ENCODE results near the gene CHPF. TPM values are rescaled to one million over a fixed set of nuclear protein-coding genes. Genes with fewer than 3 reads are reported as not detected.
A peak's percentile ranks its signal among the peaks of the same experiment; 100 is the strongest.

CHPF gene
- total RNA-seq, 1 experiment from 2014 or later: 73.7 TPM

DNA sequence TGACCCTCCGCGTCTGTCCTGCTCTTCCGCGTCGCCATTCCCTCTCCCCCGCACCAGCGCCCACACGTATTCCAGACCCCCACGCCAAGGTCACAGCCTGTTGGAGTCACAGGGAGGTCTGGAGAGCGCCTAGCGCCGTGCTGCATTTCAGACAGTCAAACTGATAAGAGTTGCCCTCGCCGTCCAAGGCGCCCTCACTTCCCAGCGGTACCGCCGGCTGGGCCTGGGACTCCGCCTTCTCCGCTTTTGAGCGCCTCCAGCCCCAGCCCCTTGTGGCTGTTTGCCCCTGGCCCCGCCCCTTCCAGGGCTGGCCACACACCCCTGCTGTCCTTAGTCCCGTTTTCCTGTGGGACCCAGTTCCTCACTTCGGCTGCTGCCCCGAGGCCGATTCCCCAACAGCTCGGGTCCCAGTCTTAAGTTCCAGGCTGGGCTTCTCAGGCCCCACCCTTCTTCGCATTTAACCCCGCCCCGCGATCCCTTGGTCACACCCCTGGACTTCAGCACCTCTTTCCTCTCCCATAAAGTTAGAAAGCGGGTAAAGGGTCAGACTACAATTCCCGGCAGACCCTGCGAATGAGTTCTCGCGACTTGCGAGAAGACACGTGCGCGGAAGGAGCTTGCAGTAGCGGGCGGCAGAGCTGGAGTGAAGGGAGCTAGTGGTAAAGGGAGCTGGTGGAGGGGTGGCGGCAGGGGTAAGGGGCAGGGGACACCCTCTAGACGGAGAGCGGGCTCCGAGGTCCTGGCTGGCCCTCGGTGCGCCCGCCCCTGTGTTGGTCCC is 45.1 kb downstream of the CHPF start, which contains the start of gene GMPPA:
GMPPA (plus strand) TSS at position 612 of the 778 bp plus-strand sequence. CDS start 1,085 bp downstream, outside the sequence.
- DNase-seq (ENCODE audit: low read depth): peak; percentile 99

DNA sequence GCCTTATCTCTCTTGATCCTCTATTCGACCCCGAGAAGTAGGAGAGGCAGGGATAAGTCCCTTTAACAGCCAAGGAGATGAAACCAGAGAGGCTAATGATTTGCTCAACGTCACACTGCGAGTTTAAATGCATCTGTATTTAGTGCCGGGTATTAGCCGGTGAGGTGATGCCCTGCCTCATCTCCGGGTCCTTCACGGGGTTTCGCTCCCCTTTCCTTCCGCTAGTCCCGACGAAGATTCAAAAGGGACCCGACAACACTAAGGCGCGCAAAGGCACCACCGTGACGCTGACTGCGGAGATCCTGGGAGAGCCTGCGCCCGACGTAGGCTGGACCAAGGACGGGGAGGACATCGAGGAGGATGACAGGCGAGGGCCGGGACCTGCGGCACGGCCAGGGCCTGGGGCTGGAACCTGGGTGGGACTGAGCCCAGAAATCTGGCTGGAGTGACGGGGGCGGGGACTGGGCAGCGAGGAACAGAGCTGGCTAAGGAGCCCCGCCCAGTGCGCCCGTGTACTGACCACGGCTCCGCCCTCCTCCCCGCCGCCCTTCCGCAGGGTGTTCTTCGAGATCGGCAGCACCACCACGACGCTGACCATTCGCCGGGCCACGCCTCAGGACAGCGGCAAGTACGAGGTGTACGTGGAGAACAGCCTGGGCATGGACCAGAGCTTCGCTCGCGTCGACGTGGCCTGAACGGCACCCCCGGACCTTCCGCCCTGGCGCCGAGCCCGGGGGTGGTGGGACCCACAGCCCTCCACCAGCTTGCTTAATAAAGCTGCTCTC is 45.9 kb downstream of the CHPF start:
- peak; percentile 92 for DNase-seq (ENCODE audit: low read depth)

DNA sequence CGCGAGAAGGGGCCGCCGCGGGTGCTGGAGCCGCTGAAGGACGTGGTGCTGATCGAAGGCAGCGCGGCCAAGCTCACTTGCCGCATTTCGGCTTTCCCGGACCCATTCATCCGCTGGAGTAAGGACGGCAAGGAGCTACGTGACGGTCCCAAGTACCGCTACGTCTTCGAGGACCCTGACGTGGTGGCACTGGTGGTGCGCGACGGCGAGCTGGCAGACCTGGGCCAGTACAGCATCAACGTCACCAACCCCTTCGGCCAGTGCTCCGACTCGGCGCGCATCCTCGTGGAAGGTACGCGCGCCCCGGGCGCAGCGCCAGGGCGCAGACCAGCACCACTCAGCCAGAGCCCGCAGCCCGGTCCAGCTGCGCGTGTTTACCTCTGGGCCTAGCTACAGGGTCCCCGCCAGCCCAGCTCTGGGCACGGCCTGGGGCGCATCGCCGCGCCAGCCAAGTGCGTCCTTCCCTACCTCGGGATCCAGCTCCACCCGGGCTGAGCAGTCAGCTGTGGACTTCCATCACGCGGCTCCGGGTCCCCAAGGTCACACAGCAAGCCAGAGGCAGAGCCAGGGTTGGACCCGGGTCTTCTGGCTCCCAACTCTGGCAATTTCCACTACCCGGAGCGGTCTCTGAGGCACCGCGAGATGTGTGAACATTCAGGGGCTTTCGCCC is 46.6 kb downstream of the CHPF start:
- DNase-seq (ENCODE audit: low read depth): no peak

DNA sequence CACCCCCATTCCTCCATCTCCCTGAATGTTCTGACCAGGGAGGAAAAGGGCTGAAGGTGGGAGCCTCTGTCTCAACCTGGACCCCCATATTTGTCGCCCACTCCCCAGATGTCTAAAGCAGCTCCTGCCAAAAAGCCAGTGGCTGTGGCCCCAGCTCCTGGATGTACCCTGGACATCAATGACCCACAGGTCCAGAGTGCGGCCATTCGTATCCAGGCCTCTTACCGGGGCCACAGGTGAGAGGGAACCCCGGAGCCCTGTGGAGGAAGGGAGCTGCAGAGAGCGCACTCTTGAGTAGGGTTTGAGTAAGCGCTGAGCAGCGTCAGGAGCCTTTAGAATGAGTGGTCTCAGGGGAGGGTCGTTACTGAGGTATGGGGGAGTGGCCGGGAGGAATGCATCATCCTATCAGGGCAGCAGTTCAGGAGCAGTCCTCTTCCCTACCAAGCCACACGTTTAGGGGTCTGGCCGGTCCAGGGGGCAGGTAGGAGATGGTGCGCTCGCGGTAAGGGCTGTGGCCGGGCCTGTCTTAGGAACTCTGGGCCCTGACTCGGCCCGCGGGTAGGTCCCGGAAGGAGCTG is 47.3 kb downstream of the CHPF start:
- no peak for DNase-seq (ENCODE audit: low read depth)

DNA sequence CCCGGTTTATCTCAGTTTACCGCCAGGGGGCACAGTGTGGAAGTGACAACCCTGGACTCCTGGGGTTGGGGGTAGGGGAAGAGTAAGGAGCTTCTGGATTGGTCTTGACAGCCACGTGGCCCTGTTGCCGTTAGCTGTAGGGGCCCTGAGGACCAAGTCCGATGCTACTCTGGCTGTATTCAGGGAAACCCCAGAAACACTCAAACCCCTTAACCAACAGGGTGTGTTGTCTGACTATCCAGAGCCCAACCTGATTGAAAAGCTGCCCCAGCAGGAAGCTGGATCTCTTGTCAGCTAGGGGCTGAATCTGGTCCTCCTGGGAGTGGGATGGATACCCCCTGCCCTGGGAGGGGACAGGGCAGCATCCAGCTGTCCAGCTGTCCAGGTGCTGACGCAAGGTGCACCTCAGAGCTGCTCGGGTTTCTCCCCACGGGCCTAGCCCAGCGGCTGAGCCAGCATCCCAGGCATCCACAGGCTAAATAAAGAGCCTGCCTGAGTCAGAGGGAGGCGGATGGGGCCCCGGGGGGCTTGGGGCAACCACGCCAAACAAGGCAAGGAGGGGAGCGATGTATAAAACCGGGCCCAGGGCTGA is 48.0 kb downstream of the CHPF start:
- peak; percentile 68 for DNase-seq (ENCODE audit: low read depth)

DNA sequence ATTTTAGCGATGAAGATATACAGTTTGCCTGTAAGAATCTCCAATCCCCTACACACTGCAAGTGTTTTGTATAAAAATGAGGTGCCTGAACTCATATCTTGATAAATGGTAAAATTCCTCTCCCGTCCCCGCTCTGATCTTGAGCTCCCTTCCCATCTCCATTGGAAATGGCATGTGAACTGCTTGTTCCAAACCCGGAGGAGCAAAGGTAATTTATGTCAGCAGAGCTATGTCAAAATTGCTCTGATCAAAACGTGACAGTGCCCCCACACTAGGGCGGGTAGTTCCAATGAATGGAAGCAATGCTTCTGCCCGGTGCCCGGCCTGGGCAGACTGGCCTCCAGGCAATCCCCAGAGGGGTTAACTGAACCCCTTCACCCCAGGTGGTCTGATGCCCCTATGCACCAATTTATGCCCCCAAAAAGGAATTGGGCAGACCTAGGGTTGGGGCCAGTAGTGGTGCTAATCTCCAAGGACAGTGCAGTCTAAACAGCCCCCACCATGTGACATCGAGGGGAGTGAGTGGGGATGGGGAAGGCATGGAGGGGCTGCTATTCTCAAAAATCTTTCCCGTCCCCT is 48.6 kb downstream of the CHPF start:
- DNase-seq (ENCODE audit: low read depth): no peak

DNA sequence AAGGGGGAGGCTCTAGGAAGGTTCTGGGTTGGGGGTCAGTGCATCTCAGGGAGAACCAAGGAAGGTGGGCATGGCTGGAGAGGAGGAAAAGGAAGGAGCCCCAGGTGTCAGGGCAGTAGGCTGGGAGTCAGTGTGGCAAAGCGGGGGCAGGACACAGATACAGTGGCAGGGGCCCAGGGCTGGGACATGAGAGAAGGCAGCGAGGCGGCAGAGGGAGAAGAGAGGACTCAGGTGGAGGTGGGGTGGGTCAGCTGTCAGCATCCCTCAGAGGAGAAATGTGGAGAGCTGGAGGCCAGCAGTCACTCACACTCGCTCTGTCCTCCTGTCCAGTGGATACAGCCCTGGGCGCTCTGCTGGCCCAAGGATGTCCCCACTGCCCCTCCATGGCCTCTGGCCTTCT is 50.5 kb downstream of the CHPF start:
- DNase-seq (ENCODE audit: low read depth): no peak

DNA sequence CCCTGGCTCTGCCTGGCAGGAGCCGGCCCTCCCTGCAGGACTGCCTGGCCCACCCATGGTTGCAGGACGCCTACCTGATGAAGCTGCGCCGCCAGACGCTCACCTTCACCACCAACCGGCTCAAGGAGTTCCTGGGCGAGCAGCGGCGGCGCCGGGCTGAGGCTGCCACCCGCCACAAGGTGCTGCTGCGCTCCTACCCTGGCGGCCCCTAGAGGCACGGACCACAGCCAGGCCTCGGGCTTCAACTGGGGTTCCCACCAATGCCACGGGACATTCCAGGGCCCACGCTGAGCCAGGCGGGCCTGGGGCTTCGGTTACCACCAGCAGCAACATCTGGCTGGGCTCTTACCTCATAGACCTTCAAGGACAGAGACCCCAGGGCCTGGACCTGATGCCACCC is 51.0 kb downstream of the CHPF start:
- no peak for DNase-seq (ENCODE audit: low read depth)

DNA sequence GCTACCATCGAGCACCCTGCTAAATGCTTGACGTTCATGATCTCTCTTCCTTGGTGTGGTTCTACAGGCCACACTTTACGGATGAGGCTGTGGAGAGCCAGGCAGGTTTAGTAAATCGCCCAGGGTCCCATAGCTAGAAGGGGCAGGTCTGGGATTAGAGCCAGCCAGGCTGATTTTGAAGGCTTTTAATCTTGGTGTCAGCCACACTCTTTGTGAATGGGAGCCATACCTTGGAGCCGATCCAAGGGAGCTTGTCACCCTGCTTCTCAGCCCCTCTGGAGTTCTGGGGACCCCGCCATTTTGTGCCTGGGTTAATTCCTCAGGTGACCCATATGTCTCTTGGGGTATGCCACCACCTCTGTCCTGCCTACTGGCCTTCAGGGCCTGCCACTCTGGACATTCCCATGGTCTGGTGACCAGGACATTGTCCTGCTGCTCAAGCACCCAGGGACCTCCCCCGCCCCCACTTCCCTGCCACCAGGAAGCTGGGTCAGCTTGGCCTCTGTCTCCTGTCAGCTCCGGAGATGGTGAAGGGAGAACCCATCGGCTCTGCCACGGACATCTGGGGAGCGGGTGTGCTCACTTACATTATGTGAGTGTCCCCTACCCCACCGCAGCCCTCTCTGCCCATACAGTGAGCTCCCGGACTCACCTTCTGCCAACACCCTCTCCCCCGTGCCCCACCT is 52.2 kb downstream of the CHPF start:
- no peak for DNase-seq (ENCODE audit: low read depth)

DNA sequence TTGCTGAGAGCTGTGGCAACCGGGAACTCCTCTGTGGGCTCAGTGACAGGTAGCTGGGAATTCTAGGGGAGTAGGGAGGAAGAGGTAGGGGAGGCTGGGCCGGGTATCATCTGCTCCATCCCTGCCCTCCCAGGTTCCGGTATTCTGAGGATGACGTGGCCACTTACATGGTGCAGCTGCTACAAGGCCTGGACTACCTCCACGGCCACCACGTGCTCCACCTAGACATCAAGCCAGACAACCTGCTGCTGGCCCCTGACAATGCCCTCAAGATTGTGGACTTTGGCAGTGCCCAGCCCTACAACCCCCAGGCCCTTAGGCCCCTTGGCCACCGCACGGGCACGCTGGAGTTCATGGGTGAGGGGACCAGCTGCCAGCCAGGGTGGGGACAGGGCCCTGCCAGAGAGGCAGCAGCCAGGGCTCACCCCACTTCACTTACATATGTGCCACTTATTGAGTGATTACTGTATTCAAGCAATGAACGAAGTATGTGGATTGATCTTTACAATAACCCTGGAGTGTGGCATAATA is 52.9 kb downstream of the CHPF start:
- no peak for DNase-seq (ENCODE audit: low read depth)

DNA sequence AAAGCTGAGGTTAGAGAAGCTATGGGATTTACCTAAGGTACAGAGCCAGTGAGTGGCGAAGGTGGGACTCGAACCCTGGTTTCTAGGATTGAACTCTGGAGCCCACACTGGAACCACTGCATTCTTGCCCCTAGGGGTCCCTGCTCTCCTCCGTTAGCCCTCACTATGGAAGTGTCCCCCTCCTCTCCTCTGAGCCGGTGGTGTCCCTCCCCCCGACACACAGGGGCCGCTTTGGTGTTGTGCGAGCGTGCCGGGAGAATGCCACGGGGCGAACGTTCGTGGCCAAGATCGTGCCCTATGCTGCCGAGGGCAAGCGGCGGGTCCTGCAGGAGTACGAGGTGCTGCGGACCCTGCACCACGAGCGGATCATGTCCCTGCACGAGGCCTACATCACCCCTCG is 53.4 kb downstream of the CHPF start:
- DNase-seq (ENCODE audit: low read depth): no peak

DNA sequence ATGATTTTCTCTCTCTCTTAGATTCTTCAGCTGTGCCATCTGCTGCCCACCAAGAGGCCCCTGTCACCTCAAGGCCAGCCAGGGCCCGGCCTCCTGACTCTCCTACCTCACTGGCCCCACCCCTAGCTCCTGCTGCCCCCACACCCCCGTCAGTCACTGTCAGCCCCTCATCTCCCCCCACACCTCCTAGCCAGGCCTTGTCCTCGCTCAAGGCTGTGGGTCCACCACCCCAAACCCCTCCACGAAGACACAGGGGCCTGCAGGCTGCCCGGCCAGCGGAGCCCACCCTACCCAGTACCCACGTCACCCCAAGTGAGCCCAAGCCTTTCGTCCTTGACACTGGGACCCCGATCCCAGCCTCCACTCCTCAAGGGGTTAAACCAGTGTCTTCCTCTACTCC is 54.3 kb downstream of the CHPF start:
- DNase-seq (ENCODE audit: low read depth): no peak

Other genes with a start within 250 kb of the CHPF start
- 3.2 and 4.4 TPM in 2 replicates for gene PTPRN, start 234.4 kb downstream of the CHPF start, total RNA-seq (2014; rRNA removed; shearing (Covaris generic))
- not detected in 2 replicates for gene RESP18, start 211.1 kb downstream of the CHPF start, total RNA-seq (2014; rRNA removed; shearing (Covaris generic))
- gene DNPEP, start 155.9 kb downstream of the CHPF start, total RNA-seq (2014; rRNA removed; shearing (Covaris generic)): 80.4 and 101 TPM in 2 replicates
- gene DES, start 125.4 kb downstream of the CHPF start, total RNA-seq (2014; rRNA removed; shearing (Covaris generic)): 0.20 and 0.60 TPM in 2 replicates
- gene SPEG, start 109.0 kb downstream of the CHPF start, total RNA-seq (2014; rRNA removed; shearing (Covaris generic)): 32.7 and 33.3 TPM in 2 replicates
- gene GMPPA, start 44.9 kb downstream of the CHPF start, total RNA-seq (2014; rRNA removed; shearing (Covaris generic)): 87.5 and 91.9 TPM in 2 replicates
- 0.10 TPM in 1 of 2 replicates, not detected in the other for gene ASIC4, start 29.3 kb downstream of the CHPF start, total RNA-seq (2014; rRNA removed; shearing (Covaris generic))
- gene TMEM198, start 219 bp upstream of the CHPF start, total RNA-seq (2014; rRNA removed; shearing (Covaris generic)): 2.3 and 2.6 TPM in 2 replicates
- gene OBSL1, start 27.7 kb upstream of the CHPF start, total RNA-seq (2014; rRNA removed; shearing (Covaris generic)): 41.5 and 42.8 TPM in 2 replicates
- gene INHA, start 28.5 kb upstream of the CHPF start, total RNA-seq (2014; rRNA removed; shearing (Covaris generic)): 0.10 and 0.12 TPM in 2 replicates
- gene STK11IP, start 54.0 kb upstream of the CHPF start, total RNA-seq (2014; rRNA removed; shearing (Covaris generic)): 16.8 and 20.7 TPM in 2 replicates
- 2.8 and 3.0 TPM in 2 replicates for gene SLC4A3, start 83.8 kb upstream of the CHPF start, total RNA-seq (2014; rRNA removed; shearing (Covaris generic))

Measured in RPMI7951 (cell line).